WERI-Rb-1 (cell line): ENCODE data around the gene ASIC3.

Experiments
- DNase-seq: peaks from one replicate; pipeline ENCODE4 v3.0.0-alpha.2; 2020
- H3K27ac ChIP-seq: fragments of 250-450 bp; sonication (Bioruptor Pico); 2 replicates; pipeline ENCODE4 v1.5.1; 2020; ENCODE audit warnings: mild to moderate bottlenecking, moderate library complexity
- H3K27me3 ChIP-seq: fragments of 250-450 bp; sonication (Bioruptor Pico); 2 replicates; pipeline ENCODE4 v1.5.1; 2021; ENCODE audit warnings: mild to moderate bottlenecking, low read depth, moderate library complexity; ENCODE audit not compliant: insufficient read depth, severe bottlenecking
- H3K36me3 ChIP-seq: fragments of 250-450 bp; sonication (Bioruptor Pico); 2 replicates; pipeline ENCODE4 v1.5.1; 2020; ENCODE audit warnings: mild to moderate bottlenecking, moderate library complexity
- H3K4me3 ChIP-seq: 2 replicates; pipeline ENCODE4 v1.5.1; 2011; ENCODE audit warnings: low read depth, mild to moderate bottlenecking, control low read depth, low read length
- H3K9me3 ChIP-seq: fragments of 250-450 bp; sonication (Bioruptor Pico); 2 replicates; pipeline ENCODE4 v1.5.1; 2021; ENCODE audit warnings: mild to moderate bottlenecking, moderate library complexity; ENCODE audit not compliant: severe bottlenecking
- TF ChIP-seq, protein P1 (sequence below): IDR thresholded peaks from 2 replicates; pipeline ENCODE4 v1.5.1; 2011; ENCODE audit warnings: low read depth, mild to moderate bottlenecking, control low read depth, inconsistent platforms, low read length

The ASIC3 gene

DNA sequence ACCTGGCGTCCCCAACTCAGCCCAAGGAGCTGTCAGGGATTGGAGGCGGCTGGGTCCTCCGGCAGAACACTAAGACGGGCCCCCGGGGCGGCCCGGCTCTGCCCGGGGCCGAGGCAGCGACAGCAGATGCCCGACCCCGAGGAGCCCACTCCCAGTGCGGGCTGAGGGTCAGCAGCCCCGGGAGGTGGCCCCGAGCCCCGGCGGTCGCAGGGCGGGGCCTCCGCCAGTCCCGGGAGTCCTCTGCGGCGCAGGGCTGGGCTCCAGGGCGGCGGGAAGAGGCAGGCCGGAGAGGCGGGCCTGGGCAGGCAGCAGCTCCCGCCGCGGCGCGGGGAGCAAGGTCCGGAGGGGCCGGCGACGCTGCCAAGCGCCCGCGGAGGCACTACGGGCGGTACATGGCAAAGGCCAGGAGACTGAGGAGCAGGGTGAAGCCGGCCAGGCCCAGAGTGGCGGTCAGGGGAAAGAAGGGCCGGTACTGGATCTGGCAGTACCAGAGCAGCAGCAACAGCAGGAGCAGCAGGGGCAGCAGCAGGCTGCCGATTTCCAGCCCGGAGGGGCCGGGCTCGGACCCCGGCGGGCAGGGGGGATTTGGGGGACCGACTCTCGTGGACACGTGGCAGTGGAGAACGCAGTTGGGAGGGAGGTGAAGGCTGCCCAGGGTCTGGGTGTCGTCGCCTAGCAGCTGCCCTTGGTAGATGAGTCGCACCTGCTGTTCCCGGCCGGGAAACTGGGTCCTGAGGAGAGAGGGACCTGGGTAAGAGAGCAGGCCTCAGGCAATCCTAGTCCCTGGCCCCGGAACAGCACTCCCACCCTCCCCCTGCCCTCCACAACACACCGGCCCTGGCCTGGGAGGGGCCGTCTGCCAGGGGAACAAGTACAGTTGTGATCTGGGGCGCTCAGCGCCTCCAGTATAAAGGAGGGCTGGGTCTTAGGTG, 33.1 kb downstream of the ASIC3 start:
- Histone ChIP-seq H3K27me3 (no peaks in the 10 kb centered on the region), H3K27ac (peak overlapping the region; percentile 98), H3K4me3 (peak overlapping the region; percentile 80), H3K9me3 (no peaks in the 10 kb centered on the region), H3K36me3 (peaks cover 31% of the 10 kb centered on the region)
- no peak for DNase-seq
- TF ChIP-seq, protein P1, sequence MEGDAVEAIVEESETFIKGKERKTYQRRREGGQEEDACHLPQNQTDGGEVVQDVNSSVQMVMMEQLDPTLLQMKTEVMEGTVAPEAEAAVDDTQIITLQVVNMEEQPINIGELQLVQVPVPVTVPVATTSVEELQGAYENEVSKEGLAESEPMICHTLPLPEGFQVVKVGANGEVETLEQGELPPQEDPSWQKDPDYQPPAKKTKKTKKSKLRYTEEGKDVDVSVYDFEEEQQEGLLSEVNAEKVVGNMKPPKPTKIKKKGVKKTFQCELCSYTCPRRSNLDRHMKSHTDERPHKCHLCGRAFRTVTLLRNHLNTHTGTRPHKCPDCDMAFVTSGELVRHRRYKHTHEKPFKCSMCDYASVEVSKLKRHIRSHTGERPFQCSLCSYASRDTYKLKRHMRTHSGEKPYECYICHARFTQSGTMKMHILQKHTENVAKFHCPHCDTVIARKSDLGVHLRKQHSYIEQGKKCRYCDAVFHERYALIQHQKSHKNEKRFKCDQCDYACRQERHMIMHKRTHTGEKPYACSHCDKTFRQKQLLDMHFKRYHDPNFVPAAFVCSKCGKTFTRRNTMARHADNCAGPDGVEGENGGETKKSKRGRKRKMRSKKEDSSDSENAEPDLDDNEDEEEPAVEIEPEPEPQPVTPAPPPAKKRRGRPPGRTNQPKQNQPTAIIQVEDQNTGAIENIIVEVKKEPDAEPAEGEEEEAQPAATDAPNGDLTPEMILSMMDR, result no peak

DNA sequence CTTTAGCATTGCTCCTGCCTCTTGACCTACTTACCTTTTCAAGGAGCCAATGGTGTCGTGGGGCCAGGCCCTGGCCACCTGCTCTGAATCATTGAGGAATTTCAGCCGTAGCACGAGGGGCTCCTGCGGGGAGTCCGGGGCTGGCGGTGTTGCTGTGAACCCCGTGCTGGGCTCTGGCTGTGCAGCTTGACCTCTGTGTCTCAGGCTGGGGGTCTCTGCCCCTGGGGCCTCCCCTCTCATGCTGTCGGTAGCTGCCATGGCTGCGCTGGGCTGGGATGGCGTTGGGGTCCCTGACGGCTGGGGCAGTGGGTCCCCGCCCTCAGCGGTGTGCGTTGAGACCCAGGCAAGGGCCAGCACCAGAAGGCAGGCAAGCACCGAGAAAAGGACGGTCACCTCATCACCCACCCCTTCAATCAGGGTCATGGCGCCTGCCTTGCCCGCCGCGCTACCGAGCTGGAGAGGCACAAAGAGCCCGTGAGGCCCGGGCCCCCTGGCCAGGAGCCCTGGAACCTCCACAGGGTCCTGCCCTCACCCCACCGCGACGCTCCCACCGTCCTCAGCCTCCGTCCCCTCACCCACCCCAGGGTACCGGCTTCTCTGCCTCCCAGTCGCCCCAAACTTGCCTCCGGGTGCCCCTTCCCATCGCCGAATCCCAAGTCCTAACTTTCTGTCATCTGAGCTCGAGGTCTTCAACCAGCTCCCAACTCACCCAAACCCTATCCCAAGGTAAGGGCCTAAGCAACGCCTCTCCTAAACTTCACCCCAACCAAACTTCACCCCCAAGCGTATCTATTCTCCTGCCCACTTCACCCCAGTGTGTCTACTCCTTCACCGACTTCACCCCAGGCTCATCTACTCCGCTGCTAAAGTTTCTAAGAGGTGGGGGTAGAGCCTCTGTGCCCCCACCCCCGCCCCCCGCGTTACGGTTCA, 34.1 kb downstream of the ASIC3 start:
- TF ChIP-seq, protein P1, result no peak
- H3K9me3 ChIP-seq, result no peaks in the 10 kb centered on the region
- H3K27me3 ChIP-seq, result no peaks in the 10 kb centered on the region
- DNase-seq, result no peak
- peak overlapping the region; percentile 49 for H3K4me3 ChIP-seq
- H3K27ac ChIP-seq, result peak overlapping the region; percentile 98
- peaks cover 26% of the 10 kb centered on the region for H3K36me3 ChIP-seq

DNA sequence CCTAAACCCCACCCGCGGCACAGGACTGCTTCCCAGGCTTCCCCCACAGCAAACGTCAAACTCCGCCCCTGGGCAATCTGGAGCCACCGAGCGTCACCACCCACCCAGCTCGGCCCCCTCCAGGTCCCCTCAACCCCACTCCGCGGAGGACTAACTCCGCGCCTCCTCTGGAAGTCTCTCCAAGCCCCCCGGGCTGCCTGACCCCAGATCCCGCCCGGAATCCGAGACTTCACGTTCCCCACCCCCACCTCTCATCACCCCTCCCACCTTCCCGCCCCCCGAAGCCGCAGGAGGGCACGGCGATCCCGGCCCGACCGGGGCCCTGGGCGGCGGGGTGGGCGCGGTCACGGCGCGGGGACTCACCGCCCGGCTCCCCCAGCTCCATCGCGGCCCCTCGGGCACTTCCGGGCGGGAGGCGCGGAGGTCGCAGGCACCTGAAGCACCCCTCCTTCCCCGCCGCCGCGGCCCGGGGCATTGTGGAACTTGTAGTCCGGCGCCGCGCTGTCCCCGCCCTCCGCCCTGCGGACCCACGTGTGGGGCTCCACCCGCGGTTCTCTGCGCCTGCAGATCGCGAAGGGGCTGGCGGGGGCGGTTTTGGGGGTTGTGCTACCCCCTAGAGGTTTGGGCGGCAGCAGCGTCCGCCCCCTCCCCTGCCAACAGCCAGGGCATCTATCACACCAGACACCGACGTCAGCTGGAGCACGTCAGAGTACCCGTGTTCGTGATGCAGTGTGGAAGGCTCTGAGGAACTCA, 34.9 kb downstream of the ASIC3 start, which contains the start of gene TMUB1:
TMUB1 (minus strand) TSS at position 423 of the 753 bp plus-strand sequence. CDS start 930 bp downstream, outside the sequence.
- Histone ChIP-seq H3K27me3 (no peaks in the 10 kb centered on the region), H3K4me3 (peak within 1 kb of the TSS; percentile 49), H3K9me3 (no peaks in the 10 kb centered on the region), H3K27ac (peak within 1 kb of the TSS; percentile 98), H3K36me3 (peaks cover 33% of the 10 kb centered on the region)
- TF ChIP-seq, protein P1, result no peak
- peak; percentile 79 for DNase-seq

DNA sequence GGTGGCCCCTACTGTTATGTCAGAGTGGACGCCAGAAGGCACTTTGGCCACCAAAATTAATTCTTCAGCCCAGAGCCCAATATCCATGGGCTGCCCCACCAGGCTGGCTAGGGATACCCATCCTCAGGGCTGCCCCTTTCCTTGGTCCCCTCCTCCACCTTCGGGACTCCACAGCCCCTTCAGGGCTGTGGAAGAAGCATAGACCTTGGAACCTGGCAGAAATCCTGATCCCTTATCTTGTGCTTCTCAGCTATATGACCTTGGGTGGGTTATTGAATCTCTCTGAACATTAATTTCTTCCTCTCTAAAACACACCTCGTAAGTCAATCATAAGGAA, 35.5 kb downstream of the ASIC3 start:
- H3K36me3 ChIP-seq, result peaks cover 38% of the 10 kb centered on the region
- no peaks in the 10 kb centered on the region for H3K27me3 ChIP-seq
- H3K27ac ChIP-seq, result no peak overlapping the region
- H3K4me3 ChIP-seq, result peak overlapping the region; percentile 49
- TF ChIP-seq, protein P1, result no peak
- no peaks in the 10 kb centered on the region for H3K9me3 ChIP-seq
- DNase-seq, result no peak

DNA sequence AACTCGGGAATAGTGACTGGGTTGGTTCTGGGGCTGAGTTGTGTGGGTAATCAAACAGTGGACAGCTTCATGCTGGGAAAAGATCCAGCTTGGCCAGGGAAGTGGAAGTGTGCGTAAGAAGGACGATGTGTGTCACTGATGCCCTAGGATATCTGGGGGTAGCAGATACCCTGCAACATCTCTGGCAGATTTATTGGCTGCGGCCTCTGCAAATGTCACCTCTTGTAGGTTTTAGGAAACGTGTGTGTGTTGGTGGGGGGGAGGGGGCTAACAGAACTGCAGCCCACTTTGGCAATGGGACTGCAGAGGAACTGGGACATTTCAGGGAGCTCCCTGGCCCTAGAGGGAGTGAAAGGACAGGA, 37.0 kb downstream of the ASIC3 start:
- H3K4me3 ChIP-seq, result no peak overlapping the region
- H3K27ac ChIP-seq, result peak overlapping the region; percentile 87
- H3K27me3 ChIP-seq, result no peaks in the 10 kb centered on the region
- peaks cover 27% of the 10 kb centered on the region for H3K36me3 ChIP-seq
- no peak for DNase-seq
- H3K9me3 ChIP-seq, result no peaks in the 10 kb centered on the region
- TF ChIP-seq, protein P1, result no peak
